ENCODE data around the gene EPAS1. TPM values are rescaled to one million over a fixed set of nuclear protein-coding genes. Genes with fewer than 3 reads are reported as not detected.

The EPAS1 gene
- total RNA-seq, 1 experiment from 2014 or later = 55.9 TPM

- Histone ChIP-seq H3K4me1 (ENCODE audit: control insufficient read depth in 1 of 2, insufficient read depth in 2 of 2, low read length in 2 of 2) (peaks cover 6 to 9% of the 10 kb centered on the region in 2 experiments; a peak in 2 of 4 replicates), H3K36me3 (ENCODE audit: control insufficient read depth in 1 of 2, insufficient read depth in 2 of 2, low read length in 2 of 2) (no peaks in the 10 kb centered on the region)
- RAD21 ChIA-PET (ENCODE audit: low non-redundant PET in 1 of 2, low total read pairs in 2 of 2, uncharacterized antibody in 2 of 2, unreplicated experiment in 2 of 2) = no interaction called here
These were observed 15.3 kb upstream of the EPAS1 start for GRCh38 chr2:46281939-46282338.

GRCh38 chr2:46283693-46284092, 13.5 kb upstream of the EPAS1 start:
- intact Hi-C loops (cut with micrococcal nuclease) = no loop called here
- H4K20me1 ChIP-seq (ENCODE audit: insufficient read depth) = no peaks in the 10 kb centered on the region
- TF ChIP-seq CBX3 (IDR thresholded peaks at IDR 0.05; ENCODE audit: low read depth) (no peak), MAX (IDR thresholded peaks at IDR 0.05) (no peak), REST (IDR thresholded peaks at IDR 0.05; ENCODE audit: low read depth) (no peak), POLR2AphosphoS5 (IDR thresholded peaks at IDR 0.05; ENCODE audit: low read depth, low read length) (no peak), SIN3A (IDR thresholded peaks at IDR 0.05; ENCODE audit: low read depth) (no peak), TCF7L2 (IDR thresholded peaks at IDR 0.05; ENCODE audit: borderline replicate concordance, extremely low read depth, insufficient read depth, insufficient read length) (no peak), ELF1 (IDR thresholded peaks at IDR 0.05; ENCODE audit: borderline replicate concordance, low read depth) (no peak), POLR2A (IDR thresholded peaks at IDR 0.05; ENCODE audit: borderline replicate concordance, extremely low read depth, insufficient read depth, insufficient read length) (no peak), RAD21 (IDR thresholded peaks at IDR 0.05; ENCODE audit: low read depth) (no peak), ZNF274 (IDR thresholded peaks at IDR 0.05; ENCODE audit: low read depth, low read length) (no peak), ZBTB33 (IDR thresholded peaks at IDR 0.05; ENCODE audit: extremely low read depth, insufficient replicate concordance, low read length) (no peak), EGR1 (IDR thresholded peaks at IDR 0.05; ENCODE audit: low read depth) (no peak), FOSL1 (IDR thresholded peaks at IDR 0.05; ENCODE audit: low read depth) (no peak), ZFX (IDR thresholded peaks at IDR 0.05) (no peak), JUND (IDR thresholded peaks at IDR 0.05) (no peak), CEBPB (IDR thresholded peaks at IDR 0.05; ENCODE audit: low read depth) (no peak)
- no TSS peak for BruUV-seq (replicated peaks)
- no peak overlapping the region for H3K4me2 ChIP-seq (ENCODE audit: low read length)
- H3K4me3 ChIP-seq (replicated peaks in 1 of 2; ENCODE audit: low read depth in 1 of 2, low read length in 2 of 2) = no peak overlapping the region
- ATAC-seq (no peak), DNase-seq (ENCODE audit: low read depth, low spot score) (no peak)
- peaks cover 6 to 13% of the 10 kb centered on the region in 2 experiments; a peak in 2 of 4 replicates for H3K4me1 ChIP-seq (ENCODE audit: control insufficient read depth in 1 of 2, insufficient read depth in 2 of 2, low read length in 2 of 2)
- H3K27ac ChIP-seq (ENCODE audit: low read depth, low read length) = no peak overlapping the region
- CTCF ChIA-PET = no interaction called here
- H3K36me3 ChIP-seq (ENCODE audit: control insufficient read depth in 1 of 2, insufficient read depth in 2 of 2, low read length in 2 of 2) = no peaks in the 10 kb centered on the region
- no peaks in the 10 kb centered on the region for H3K9me3 ChIP-seq (ENCODE audit: control insufficient read depth in 1 of 2, insufficient read depth in 1 of 2, low read depth in 1 of 2, low read length in 2 of 2)
- no peak overlapping the region for H2AFZ ChIP-seq (ENCODE audit: low read depth, low read length, poor library complexity, severe bottlenecking)
- no peak overlapping the region for H3K9ac ChIP-seq (ENCODE audit: low read length)
- no peaks in the 10 kb centered on the region for H3K27me3 ChIP-seq (ENCODE audit: insufficient read depth, low read length)
- RAD21 ChIA-PET (ENCODE audit: low non-redundant PET in 1 of 2, low total read pairs in 2 of 2, uncharacterized antibody in 2 of 2, unreplicated experiment in 2 of 2) = no interaction called here
- POLR2A ChIA-PET = no interaction called here
- H3K9me2 ChIP-seq (ENCODE audit: insufficient read depth) = no peaks in the 10 kb centered on the region
- no peaks in the 10 kb centered on the region for H3K79me2 ChIP-seq (ENCODE audit: insufficient read depth, low read length)

More at GRCh38 chr2:46281939-46282338, 15.3 kb upstream of the EPAS1 start:
- no peak overlapping the region for H3K27ac ChIP-seq (ENCODE audit: low read depth, low read length)
- ChIA-PET CTCF (no interaction called here), POLR2A (no interaction called here)
- H2AFZ ChIP-seq (ENCODE audit: low read depth, low read length, poor library complexity, severe bottlenecking) = no peak overlapping the region
- no peaks in the 10 kb centered on the region for H4K20me1 ChIP-seq (ENCODE audit: insufficient read depth)
- H3K27me3 ChIP-seq (ENCODE audit: insufficient read depth, low read length) = no peaks in the 10 kb centered on the region
- H3K79me2 ChIP-seq (ENCODE audit: insufficient read depth, low read length) = no peaks in the 10 kb centered on the region
- no peak overlapping the region for H3K4me3 ChIP-seq (replicated peaks in 1 of 2; ENCODE audit: low read depth in 1 of 2, low read length in 2 of 2)
- H3K9ac ChIP-seq (ENCODE audit: low read length) = no peak overlapping the region
- intact Hi-C loops (cut with micrococcal nuclease) = no loop called here
- no TSS peak for BruUV-seq (replicated peaks)
- no peak for DNase-seq (ENCODE audit: low read depth, low spot score)
- H3K9me2 ChIP-seq (ENCODE audit: insufficient read depth) = no peaks in the 10 kb centered on the region
- no peak overlapping the region for H3K4me2 ChIP-seq (ENCODE audit: low read length)
- no peaks in the 10 kb centered on the region for H3K9me3 ChIP-seq (ENCODE audit: control insufficient read depth in 1 of 2, insufficient read depth in 1 of 2, low read depth in 1 of 2, low read length in 2 of 2)
- TF ChIP-seq EZH2 (IDR thresholded peaks at IDR 0.05) = no peak
- no peak for ATAC-seq

All from HCT116 (cell line).